BJ (cell line): ENCODE results near the gene CENPP. TPM values are rescaled to one million over a fixed set of nuclear protein-coding genes. Genes with fewer than 3 reads are reported as not detected.

ENCODE experiments used
- CTCF ChIA-PET: fragments of 350-600 bp; formaldehyde crosslinking; extraction: SDS; loops from one replicate; lab custom pipeline; 2021; ENCODE audit warnings: antibody characterized with exemption, inconsistent platforms; lab: Yijun Ruan, JAX
- POLR2A ChIA-PET: fragments of 300-600 bp; sonication (Branson Sonifier 250); formaldehyde crosslinking; extraction: SDS; loops from one replicate; lab custom pipeline; 2021; ENCODE audit warnings: antibody characterized with exemption; lab: Charles Lee
- DNase-seq: peaks from one replicate; pipeline ENCODE4 v3.0.0-alpha.2; 2011; ENCODE audit warnings: low read depth
- H3K27me3 ChIP-seq: 2 replicates; pipeline ENCODE4 v1.6.0; 2011; ENCODE audit warnings: low read length; ENCODE audit not compliant: control insufficient read depth, insufficient read depth
- H3K36me3 ChIP-seq: 2 replicates; pipeline ENCODE4 v1.5.1; 2011; ENCODE audit warnings: low read length; ENCODE audit not compliant: control insufficient read depth, insufficient read depth
- H3K4me3 ChIP-seq: 2 replicates; pipeline ENCODE4 v1.5.1; 2011; ENCODE audit warnings: low read depth, mild to moderate bottlenecking, control low read depth, low read length
- CTCF ChIP-seq: IDR thresholded peaks from 2 replicates; pipeline ENCODE4 v1.5.1; 2011; ENCODE audit warnings: low read depth, mild to moderate bottlenecking, control low read depth, inconsistent platforms, low read length, moderate library complexity; ENCODE audit not compliant: insufficient read depth
- polyA plus RNA-seq: library from polyadenylated mRNA; depleted of rRNA; stranded (reverse); fragments of >200 nt; gene quantifications from 2 replicates; pipeline ENCODE4 v1.2.3, GENCODE V29; 2011

Gene CENPP
- polyA plus RNA-seq, 1 experiment: 1.3 TPM

- no peak for DNase-seq
Measured at GRCh38 chr9:92654481-92655301, 328.9 kb downstream of the CENPP start.

GRCh38 chr9:92655366-92655765 lies 329.6 kb downstream of the CENPP start:
- Histone ChIP-seq H3K36me3 (peaks cover 19% of the 10 kb centered on the region), H3K27me3 (no peaks in the 10 kb centered on the region), H3K4me3 (no peak overlapping the region)
- CTCF ChIA-PET: no interaction called here
- DNase-seq: no peak
- POLR2A ChIA-PET: no interaction called here
- no peak for TF ChIP-seq CTCF

More at GRCh38 chr9:92654481-92655301, 328.9 kb downstream of the CENPP start:
- POLR2A ChIA-PET: no interaction called here
- Histone ChIP-seq H3K27me3 (no peaks in the 10 kb centered on the region), H3K36me3 (peaks cover 18% of the 10 kb centered on the region), H3K4me3 (no peak overlapping the region)
- no peak for TF ChIP-seq CTCF
- CTCF ChIA-PET: interaction anchor here (0.6 kb wide), 1 partner anchor 136 kb away, joined by 4 read pairs; no protein-coding TSS in a partner anchor

GRCh38 chr9:92655896-92656536 lies 330.3 kb downstream of the CENPP start:
- POLR2A ChIA-PET: no interaction called here
- H3K27me3 ChIP-seq: no peaks in the 10 kb centered on the region
- DNase-seq: no peak
- no peak overlapping the region for H3K4me3 ChIP-seq
- no peak for TF ChIP-seq CTCF
- CTCF ChIA-PET: no interaction called here
- H3K36me3 ChIP-seq: peaks cover 19% of the 10 kb centered on the region

GRCh38 chr9:92656537-92656925 lies 330.8 kb downstream of the CENPP start:
- ChIA-PET CTCF (no interaction called here), POLR2A (no interaction called here)
- H3K36me3 ChIP-seq: peaks cover 17% of the 10 kb centered on the region
- H3K4me3 ChIP-seq: no peak overlapping the region
- no peak for DNase-seq
- no peaks in the 10 kb centered on the region for H3K27me3 ChIP-seq
- TF ChIP-seq CTCF: no peak

- peaks cover 17% of the 10 kb centered on the region for H3K36me3 ChIP-seq
Measured at GRCh38 chr9:92657296-92658094, 331.7 kb downstream of the CENPP start.

More at GRCh38 chr9:92657296-92658094, 331.7 kb downstream of the CENPP start:
- ChIA-PET CTCF (interaction anchor here (0.7 kb wide), 1 partner anchor 9 kb away, joined by 3 read pairs; no protein-coding TSS in a partner anchor), POLR2A (no interaction called here)
- no peak for DNase-seq
- H3K4me3 ChIP-seq: no peak overlapping the region
- TF ChIP-seq CTCF: no peak
- H3K27me3 ChIP-seq: no peaks in the 10 kb centered on the region
